Measurements from ENCODE around the gene PPP2R3B.

DNA sequence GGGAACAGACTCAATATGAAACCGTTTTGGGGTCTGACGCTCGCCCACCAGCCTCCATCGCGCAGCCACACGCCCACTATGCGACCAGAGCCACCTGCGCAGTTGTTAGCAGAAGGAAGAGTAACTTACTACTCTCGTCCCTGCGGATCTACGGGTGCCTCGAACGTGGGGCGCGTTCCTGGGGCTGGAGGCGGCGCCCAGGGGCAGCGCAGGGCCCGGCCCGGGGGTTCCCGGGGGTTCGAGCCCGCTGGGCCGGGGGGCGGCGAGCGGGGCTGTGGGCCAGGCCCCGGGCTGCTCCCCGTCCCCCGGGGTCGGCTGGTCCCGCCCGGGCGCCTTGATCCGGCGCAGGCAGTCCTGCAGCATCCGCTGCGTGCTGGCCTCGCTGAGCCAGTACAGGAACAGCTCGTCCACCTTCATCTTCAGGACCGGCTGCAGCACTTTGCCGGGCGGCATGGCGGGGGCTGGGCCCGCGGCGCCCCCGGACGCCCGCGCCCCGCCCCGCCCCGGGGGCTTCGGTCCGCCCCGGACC lies 404 bp downstream of the PPP2R3B start:
- TF ChIP-seq, protein P1, sequence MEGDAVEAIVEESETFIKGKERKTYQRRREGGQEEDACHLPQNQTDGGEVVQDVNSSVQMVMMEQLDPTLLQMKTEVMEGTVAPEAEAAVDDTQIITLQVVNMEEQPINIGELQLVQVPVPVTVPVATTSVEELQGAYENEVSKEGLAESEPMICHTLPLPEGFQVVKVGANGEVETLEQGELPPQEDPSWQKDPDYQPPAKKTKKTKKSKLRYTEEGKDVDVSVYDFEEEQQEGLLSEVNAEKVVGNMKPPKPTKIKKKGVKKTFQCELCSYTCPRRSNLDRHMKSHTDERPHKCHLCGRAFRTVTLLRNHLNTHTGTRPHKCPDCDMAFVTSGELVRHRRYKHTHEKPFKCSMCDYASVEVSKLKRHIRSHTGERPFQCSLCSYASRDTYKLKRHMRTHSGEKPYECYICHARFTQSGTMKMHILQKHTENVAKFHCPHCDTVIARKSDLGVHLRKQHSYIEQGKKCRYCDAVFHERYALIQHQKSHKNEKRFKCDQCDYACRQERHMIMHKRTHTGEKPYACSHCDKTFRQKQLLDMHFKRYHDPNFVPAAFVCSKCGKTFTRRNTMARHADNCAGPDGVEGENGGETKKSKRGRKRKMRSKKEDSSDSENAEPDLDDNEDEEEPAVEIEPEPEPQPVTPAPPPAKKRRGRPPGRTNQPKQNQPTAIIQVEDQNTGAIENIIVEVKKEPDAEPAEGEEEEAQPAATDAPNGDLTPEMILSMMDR (IDR thresholded peaks at IDR 0.05; ENCODE audit: insufficient read depth, low read length): no peak
- TF ChIP-seq POLR2AphosphoS5 (IDR thresholded peaks at IDR 0.05; ENCODE audit: low read depth): no peak
- TF ChIP-seq, protein P2, sequence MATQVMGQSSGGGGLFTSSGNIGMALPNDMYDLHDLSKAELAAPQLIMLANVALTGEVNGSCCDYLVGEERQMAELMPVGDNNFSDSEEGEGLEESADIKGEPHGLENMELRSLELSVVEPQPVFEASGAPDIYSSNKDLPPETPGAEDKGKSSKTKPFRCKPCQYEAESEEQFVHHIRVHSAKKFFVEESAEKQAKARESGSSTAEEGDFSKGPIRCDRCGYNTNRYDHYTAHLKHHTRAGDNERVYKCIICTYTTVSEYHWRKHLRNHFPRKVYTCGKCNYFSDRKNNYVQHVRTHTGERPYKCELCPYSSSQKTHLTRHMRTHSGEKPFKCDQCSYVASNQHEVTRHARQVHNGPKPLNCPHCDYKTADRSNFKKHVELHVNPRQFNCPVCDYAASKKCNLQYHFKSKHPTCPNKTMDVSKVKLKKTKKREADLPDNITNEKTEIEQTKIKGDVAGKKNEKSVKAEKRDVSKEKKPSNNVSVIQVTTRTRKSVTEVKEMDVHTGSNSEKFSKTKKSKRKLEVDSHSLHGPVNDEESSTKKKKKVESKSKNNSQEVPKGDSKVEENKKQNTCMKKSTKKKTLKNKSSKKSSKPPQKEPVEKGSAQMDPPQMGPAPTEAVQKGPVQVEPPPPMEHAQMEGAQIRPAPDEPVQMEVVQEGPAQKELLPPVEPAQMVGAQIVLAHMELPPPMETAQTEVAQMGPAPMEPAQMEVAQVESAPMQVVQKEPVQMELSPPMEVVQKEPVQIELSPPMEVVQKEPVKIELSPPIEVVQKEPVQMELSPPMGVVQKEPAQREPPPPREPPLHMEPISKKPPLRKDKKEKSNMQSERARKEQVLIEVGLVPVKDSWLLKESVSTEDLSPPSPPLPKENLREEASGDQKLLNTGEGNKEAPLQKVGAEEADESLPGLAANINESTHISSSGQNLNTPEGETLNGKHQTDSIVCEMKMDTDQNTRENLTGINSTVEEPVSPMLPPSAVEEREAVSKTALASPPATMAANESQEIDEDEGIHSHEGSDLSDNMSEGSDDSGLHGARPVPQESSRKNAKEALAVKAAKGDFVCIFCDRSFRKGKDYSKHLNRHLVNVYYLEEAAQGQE (IDR thresholded peaks at IDR 0.05; ENCODE audit: insufficient replicate concordance, low read depth): no peak

Data from HL-60 (cell line).